ENCODE results near the gene JAK3.
"Not testable (repeated sequence)": the region's sequence is repeated elsewhere in the genome, so short reads cannot be mapped to it uniquely, and the experiment has no call there.

The JAK3 gene

DNA sequence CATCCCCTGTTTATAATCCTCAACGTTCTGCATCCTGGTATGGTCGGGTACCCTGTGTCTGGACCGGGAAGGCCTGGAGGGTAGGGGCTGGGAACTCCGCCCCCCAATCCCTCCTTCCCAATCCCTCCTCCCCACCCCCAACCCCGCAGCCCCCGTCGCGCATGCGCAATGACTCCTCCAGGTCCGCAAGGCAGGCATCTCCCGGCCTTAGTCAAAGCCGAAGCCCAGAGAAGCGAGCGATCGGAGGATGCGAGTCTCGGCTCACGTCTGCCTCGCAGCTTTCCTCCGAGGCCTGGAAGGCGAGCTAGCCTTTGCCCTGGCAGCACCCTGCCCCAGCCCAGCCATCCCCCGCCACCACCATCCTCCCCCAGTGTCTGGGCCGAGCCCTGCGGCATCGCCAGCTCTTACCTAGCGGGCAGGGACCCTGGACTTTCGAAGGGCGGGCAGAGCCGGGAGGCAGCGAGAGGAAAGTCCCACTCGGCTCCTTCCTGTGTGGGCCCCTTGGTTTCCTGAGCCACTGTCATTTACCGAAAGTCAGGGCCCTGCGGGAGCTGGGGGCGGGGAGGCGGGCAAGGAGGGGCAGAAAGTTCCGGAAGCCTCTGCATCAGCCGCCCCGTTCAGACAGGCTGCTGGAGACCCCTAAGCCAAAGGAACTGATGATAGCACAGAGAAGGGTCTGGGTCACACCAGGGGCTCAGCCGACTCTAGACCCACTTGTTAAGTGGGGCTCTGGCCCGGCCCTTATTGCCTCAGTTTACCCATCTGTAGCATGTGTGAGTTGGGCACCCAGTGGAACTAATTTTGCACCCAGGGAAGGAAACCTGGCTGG is at the start of gene JAK3:
Gene JAK3 (minus strand): TSS at position 445 of the 829 bp plus-strand sequence. CDS start 3,565 bp downstream, outside the sequence.
- in situ Hi-C loops (cut with MboI; ENCODE audit: low sequenced_read_pairs), result no loop called here

DNA sequence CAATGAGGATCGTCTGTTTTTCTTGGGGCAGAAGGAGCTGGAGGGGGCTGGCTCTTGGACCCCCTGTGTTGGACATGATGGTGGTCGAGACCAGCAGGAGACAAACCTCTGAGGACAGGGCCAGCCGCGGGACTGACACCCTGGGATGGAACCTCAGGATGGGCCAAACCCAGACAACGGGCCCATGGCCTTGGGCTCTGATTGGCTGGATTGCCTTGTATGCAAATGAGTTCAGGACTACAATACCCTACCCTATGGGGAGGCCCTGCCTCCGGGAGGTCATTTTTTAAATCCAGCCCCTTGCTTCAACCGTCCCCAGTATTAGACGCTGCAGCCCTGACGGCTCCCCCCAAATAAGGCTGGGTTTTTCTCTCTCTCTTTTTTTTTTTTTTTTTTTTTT is 46.0 kb upstream of the JAK3 start:
- in situ Hi-C loops (cut with MboI; ENCODE audit: low sequenced_read_pairs), result no loop called here

DNA sequence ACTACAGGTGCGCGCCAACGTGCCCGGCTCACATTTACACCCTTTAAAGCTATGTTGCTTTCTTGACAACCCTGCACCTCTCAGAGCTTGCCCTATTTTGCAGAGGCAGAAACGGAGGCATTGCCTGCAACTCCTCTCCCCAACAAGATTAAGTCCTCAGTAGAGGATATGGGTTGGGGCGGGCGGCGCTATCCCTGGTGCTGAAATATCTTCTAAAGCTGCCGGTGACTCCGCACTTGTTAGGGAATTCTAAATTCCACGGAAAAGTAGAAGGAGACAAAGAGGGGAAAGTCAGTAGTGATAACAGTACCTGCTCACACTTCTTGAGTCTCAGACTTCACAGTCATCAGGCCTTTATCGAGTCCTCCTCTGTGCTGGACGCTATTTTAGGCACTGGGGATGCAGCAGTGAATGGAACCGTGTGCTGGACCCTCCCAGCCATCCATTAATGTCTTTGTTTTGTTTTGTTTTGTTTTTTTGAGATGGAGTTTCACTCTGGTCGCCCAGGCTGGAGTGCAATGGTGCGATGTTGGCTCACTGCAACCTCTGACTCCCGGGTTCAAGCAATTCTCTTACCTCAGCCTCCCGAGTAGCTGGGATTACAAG is 41.9 kb upstream of the JAK3 start:
- in situ Hi-C loops (cut with MboI; ENCODE audit: low sequenced_read_pairs), result no loop called here

DNA sequence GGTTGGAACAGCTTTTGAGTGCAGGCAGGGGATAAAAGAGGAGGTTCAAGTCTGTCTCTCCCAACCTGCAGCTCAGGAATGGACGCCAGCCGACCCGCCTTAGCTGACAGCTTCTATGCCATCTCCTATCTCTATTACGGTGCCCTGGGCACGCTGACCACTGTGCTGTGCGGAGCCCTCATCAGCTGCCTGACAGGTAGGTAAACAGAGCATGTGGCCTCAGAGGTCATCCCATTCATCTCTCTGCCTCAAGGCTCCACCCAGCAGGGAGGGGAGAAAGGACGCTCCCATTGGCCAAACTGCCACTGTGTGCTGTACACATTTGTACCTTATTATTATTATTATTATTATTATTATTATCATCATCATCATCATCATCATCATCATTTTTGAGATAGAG is 40.5 kb upstream of the JAK3 start:
- in situ Hi-C loops (cut with MboI; ENCODE audit: low sequenced_read_pairs), result no loop called here

DNA sequence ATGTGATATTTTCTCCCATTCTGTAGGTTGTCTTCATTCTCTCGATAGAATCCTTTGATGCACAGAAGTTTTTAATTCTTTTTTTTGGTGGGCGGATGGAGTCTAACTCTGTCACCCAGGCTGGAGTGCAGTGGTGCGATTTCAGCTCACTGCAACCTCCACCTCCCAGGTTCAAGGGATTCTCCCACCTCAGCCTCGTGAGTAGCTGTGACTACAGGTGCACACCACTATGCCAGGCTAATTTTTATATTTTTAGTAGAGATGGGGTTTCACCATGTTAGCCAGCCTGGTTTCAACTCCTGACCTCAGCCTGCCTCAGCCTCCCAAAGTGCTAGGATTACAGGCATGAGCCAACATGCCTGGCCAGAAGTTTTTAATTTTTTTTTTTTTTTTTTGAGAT is 39.4 kb upstream of the JAK3 start:
- in situ Hi-C loops (cut with MboI; ENCODE audit: low sequenced_read_pairs), result not testable (repeated sequence)

DNA sequence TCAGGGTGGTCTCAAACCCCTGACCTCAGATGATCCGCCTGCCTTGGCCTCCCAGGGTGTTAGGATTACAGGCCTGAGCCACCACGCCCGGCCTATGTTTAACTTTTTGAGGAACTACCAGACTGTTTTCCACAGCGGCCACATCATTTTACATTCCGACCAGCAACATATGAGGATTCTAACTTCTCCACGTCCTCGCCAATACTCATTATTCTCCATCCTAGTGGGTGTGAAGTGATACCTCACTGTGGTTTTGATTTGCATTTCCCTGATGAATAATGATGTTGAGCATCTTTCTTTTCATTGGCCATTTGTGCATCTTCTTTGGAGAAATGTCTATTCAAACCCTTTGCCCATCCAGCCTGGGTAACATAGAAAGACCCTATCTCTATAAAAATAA is 38.7 kb upstream of the JAK3 start:
- in situ Hi-C loops (cut with MboI; ENCODE audit: low sequenced_read_pairs), result no loop called here

DNA sequence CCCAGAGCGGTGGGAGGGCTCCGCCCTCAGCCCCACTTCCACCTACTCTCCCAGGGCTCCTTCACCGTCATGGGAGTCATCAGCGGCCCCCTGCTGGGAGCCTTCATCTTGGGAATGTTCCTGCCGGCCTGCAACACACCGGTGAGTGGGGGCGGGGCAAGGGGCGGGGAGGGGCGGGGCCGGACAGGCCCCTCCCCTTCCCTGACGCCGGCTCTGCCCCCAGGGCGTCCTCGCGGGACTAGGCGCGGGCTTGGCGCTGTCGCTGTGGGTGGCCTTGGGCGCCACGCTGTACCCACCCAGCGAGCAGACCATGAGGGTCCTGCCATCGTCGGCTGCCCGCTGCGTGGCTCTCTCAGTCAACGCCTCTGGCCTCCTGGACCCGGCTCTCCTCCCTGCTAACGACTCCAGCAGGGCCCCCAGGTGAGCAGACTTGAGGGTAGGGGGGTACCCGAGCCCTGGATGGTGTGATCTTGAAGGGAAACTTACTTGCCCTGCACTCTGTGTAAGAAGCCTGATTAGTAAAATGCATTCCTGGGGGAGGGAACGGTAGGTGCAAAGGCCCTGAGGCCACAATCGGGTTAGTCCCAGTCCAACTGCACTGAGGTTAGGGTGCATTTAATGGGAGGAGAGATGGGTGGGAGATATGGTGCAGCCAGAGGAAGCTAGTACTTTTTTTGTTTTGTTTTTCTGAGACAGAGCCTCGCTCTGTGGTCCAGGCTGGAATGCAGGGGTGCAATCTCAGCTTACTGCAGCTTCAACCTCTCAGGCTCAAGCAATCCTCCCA is 36.0 kb upstream of the JAK3 start:
- in situ Hi-C loops (cut with MboI; ENCODE audit: low sequenced_read_pairs), result no loop called here

DNA sequence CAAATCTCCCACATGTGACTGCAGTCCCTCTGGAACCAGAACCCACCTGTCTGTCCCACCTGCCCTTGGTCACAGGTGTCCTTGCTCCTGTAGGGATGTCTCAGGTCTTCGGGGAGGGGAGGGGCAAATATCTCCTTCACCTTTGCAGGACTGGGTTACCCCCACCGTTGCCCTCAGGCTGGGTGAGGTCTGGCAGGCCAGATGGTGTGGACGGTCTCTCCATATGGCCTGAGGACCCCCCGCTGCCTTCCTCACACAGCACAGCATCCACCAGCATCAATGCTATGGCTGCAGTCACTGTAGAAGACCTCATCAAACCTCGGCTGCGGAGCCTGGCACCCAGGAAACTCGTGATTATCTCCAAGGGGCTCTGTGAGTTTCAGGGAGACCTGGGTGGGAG is 33.9 kb upstream of the JAK3 start:
- in situ Hi-C loops (cut with MboI; ENCODE audit: low sequenced_read_pairs), result no loop called here

DNA sequence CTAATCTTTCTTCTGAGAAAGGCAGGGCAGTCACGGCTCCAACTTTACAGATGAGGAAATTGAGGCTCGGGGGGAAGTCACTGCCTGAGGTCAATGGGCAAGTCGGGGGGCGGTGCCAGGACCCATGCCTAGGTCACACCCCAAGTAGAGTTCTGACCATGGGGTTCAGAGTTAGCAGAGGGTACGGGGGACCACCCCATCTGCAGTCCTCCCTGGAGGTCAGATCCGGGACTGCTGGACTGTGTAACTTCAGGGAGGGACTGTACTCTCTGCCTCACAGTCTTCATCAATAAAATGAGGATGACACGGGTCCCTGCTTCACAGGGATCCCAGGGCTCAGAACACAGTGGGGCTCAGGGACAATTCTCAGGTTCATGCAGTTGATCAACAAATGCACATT is 31.7 kb upstream of the JAK3 start:
- in situ Hi-C loops (cut with MboI; ENCODE audit: low sequenced_read_pairs), result no loop called here

DNA sequence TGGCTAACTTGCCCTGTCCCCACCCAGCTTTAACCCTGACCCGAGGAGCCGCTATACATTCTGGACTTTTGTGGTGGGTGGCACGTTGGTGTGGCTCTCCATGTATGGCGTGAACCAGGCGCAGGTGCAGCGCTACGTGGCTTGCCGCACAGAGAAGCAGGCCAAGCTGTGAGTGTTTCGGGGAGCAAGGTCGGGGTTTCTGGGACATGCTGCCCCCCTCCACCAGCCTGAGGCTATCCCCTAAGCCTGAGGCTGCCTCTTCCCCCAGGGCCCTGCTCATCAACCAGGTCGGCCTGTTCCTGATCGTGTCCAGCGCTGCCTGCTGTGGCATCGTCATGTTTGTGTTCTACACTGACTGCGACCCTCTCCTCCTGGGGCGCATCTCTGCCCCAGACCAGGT is 29.9 kb upstream of the JAK3 start:
- in situ Hi-C loops (cut with MboI; ENCODE audit: low sequenced_read_pairs), result no loop called here

DNA sequence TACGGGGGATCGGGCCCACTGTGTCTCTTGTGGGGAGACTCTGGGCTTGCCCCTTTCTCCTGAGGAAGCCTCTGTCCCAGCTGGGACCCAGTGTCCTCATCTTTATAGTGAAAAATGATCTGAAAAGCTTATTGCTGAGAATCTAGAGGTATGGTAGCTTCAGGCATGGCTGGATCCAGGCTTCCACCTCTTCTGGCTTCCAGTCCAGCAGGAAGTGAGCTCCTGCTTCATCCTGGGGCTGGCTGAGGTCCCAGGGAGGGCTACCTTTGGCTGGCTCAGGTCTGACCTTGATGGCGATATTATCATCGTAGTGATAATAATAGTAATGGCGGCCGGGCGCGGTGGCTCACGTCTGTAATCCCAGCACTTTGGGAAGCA is 27.0 kb upstream of the JAK3 start:
- in situ Hi-C loops (cut with MboI; ENCODE audit: low sequenced_read_pairs), result no loop called here

DNA sequence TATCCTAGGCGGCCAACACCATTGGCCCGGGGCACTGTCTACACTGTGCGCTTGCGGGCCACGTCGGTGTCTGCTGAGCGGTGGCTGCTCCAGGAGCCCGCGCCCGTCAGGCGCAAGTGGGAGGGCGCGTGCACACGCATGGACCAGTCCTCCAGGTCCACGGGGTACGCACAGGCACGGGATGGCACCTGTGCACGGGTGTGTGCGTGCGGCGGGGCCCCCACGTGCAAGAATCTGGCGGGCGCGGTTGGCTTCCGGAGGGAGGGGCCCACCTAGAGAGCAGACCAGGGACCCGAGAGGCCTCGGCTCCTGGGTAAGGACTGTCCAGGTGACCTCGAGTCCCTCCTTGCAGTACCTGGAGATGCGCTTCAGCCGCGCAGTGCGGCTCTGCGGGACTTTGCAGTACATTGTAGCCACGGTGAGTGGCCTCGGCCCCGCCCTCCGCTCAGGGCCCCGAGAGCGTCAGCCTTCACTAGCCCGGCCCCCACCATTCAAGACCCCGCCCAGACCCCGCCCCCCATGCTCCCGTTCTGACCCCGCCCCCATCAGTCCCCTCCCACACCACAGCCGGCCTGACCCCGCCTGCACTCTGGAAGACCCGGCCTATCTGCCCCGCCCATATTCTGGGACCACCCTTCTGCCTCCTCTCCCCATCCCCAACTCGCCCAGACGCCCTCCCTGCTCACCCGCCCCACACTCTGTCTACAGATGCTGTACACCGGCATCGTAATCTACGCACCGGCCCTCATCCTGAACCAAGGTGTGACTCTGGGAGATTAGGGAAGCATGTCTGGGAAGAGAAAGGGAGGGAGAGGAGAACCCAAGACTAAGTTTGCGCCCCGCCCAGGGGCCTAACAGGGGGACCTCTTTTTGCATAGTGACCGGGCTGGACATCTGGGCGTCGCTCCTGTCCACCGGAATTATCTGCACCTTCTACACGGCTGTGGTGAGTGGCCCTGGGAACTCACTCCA is 26.3 kb upstream of the JAK3 start:
- in situ Hi-C loops (cut with MboI; ENCODE audit: low sequenced_read_pairs), result no loop called here

DNA sequence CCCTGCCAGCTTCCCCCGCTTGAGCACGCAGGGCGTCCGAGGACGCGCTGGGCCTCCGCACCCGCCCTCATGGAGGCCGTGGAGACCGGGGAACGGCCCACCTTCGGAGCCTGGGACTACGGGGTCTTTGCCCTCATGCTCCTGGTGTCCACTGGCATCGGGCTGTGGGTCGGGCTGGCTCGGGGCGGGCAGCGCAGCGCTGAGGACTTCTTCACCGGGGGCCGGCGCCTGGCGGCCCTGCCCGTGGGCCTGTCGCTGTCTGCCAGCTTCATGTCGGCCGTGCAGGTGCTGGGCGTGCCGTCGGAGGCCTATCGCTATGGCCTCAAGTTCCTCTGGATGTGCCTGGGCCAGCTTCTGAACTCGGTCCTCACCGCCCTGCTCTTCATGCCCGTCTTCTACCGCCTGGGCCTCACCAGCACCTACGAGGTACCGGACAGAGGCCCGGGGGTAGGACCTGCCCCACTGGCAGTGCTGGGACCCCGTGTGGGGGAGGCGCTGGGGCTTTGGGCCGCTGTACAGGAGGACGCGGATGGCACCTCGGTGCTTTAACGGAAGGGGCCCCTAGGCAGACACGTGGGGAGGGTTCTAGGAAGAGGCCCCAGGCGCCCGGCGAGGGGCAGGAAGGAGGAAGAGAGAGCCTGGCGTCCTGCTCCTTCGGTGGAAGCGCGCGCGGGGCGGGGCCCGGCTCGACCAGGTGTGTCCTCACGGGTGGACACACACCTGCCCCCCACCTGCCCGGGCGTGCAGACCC is 24.6 kb upstream of the JAK3 start:
- in situ Hi-C loops (cut with MboI; ENCODE audit: low sequenced_read_pairs), result no loop called here

DNA sequence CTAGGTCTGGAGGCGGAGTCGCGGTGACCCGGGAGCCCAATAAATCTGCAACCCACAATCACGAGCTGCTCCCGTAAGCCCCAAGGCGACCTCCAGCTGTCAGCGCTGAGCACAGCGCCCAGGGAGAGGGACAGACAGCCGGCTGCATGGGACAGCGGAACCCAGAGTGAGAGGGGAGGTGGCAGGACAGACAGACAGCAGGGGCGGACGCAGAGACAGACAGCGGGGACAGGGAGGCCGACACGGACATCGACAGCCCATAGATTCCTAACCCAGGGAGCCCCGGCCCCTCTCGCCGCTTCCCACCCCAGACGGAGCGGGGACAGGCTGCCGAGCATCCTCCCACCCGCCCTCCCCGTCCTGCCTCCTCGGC is 24.1 kb upstream of the JAK3 start, which contains the start of gene SLC5A5:
Gene SLC5A5 (plus strand): TSS at position 68 of the 373 bp plus-strand sequence. CDS start 375 bp downstream, outside the sequence.
- in situ Hi-C loops (cut with MboI; ENCODE audit: low sequenced_read_pairs), result no loop called here

DNA sequence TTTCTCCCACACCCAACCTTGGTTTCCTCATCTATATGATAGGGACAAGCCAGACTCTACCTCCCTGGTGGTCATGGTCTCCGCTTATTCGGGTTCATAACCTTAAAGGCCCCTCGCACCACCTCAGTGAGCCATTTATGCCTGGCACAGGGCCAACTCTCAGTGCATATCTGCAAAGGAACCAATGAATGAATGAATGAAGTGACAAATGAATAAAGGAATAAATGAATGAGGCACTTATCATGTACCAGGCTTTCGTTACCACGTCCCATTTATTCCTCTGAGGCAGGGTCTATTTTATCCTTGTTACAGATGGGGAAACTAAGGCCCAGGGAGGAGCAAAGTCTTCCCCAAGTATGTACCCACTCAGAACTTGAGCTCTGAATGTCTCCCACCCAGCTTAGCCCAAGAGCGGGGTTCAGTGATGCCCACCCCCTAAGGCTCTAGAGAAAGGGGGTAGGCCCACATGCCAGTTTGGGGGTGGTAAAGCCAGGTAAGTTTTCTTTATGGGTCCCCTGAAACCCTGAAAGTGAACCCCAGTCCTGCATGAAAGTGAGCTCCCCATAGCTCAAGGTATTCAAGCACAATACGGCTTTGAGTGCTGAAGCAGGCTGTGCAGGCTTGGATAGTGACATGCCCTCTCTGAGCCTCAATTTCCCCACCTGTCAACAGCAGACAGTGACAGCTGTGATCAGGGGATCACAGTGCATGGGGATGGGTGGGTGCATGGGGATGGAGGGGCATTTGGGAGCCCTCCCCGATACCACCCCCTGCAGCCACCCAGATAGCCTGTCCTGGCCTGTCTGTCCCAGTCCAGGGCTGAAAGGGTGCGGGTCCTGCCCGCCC is 23.5 kb upstream of the JAK3 start:
- in situ Hi-C loops (cut with MboI; ENCODE audit: low sequenced_read_pairs), result no loop called here

DNA sequence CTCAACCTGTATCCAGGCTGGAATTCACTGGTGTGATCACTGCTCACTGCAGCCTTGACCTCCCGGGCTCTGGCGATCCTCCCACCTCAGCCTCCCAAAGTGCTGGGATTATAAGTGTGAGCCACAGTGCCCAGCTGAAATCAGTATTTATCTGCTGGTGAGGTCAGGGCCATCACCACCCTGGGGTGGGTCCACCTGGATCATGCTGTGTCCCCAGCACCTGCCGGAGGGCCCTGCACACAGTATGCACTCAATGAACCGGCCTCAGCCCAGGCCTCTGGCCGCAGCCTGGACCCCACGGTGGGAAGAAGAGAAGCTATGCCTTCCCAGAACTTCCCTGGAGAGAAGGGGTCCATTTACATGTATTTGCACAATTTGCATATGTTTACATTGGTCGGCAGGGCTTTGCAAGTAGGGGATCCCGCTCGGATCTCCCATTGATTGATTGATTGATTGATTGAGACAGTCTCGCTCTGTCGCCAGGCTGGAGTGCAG is 21.4 kb upstream of the JAK3 start:
- in situ Hi-C loops (cut with MboI; ENCODE audit: low sequenced_read_pairs), result no loop called here

DNA sequence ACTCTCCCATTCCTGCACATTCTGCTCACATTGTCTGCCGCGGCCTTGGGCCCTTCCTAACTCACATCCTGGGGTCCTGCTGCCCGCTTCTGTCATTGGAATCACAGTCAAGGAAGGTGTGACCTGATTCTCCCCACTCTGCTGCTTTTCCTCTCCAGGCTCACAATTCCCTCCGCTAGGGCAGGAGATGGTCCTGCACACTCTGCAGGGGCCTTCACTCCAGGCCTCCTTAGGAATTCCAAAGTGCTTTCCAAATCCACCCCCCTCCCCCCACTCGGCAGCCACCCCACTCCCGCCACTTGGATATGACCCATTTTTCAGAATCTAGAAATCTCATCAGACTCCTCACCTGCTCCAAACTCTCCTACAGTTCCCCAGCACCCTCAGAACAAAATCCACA is 20.9 kb upstream of the JAK3 start:
- in situ Hi-C loops (cut with MboI; ENCODE audit: low sequenced_read_pairs), result no loop called here

DNA sequence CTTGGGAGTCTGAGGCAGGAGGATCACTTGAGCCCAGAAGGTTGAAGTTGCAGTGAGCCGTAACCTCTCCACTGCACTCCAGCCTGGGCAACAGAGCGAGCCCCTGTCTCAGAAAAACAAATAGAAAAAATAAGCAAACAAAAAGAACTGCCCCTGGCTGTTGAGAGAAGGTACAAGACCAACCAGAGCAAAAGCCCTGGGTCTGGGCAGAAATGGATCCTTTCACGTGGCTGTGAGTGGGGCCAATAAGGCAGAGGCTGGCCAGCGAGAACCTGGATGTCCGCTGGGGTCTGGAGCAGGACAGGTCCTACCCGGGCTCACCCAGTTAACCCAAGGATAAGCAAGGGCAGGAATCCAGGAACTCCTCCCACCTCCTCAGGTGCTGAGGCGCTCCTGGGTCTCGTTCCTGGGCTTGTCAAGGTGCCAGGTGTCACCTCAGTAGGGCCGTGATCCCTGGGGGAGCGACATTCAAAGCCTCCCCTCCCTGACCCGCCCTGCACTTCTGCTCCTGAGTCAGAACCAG is 19.2 kb upstream of the JAK3 start:
- in situ Hi-C loops (cut with MboI; ENCODE audit: low sequenced_read_pairs), result no loop called here

Data from HL-60/S4 treated with retinoic acid at 250 ng/mL for 4 days and 3 days (cell line).